DOHH2 (cell line): ENCODE results near the gene TRAF1.

Source experiments
- CTCF ChIP-seq: fragments of 200-600 bp; sonication (generic); IDR thresholded peaks from one replicate; pipeline ENCODE4 v1.5.1; 2014; ENCODE audit warnings: antibody characterized with exemption, mild to moderate bottlenecking, low read depth, low read length; ENCODE audit not compliant: poor library complexity, severe bottlenecking
- EZH2phosphoT487 ChIP-seq: fragments of 200-600 bp; sonication (generic); IDR thresholded peaks from 2 replicates; pipeline ENCODE4 v1.6.1; 2017; ENCODE audit warnings: borderline replicate concordance, mild to moderate bottlenecking, antibody characterized with exemption, low read length, moderate library complexity, mixed read lengths

DNA sequence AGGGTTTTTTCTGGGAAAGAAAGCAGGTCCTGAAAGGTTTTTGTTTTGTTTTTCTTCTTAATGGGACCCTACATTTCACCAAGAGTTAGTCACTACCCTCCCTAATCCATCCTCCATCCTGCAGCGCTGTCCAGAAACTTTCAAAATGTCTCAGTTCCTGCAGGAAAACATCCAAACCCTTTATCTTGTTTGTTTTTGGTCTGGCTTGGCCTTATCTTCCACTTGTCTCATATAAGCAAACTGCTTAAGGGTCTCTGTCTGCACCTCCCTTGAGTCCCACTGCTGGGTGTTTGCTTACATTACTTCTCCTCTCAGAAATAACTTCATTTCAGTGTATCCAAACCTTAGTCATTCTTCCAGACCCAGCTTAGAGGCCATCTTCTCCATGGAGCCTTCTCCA is 11.0 kb upstream of the TRAF1 start:
- TF ChIP-seq CTCF: no peak
- TF ChIP-seq EZH2phosphoT487: no peak
